H9 (cell line): Measurements from ENCODE around the gene CLMN. TPM values are rescaled to one million over a fixed set of nuclear protein-coding genes. Genes with fewer than 3 reads are reported as not detected.

Experiments
- DNase-seq: peaks from one replicate; pipeline ENCODE4 v3.0.0-alpha.2; 2017
- H2AFZ ChIP-seq: one replicate; pipeline ENCODE4 v1.6.1; 2013; ENCODE audit warnings: mild to moderate bottlenecking, low read length, control low read depth, moderate library complexity
- H2AK5ac ChIP-seq: 2 replicates; pipeline ENCODE4 v1.6.1; 2013; ENCODE audit warnings: low read length, control low read depth, mixed read lengths; ENCODE audit not compliant: insufficient read length
- H2BK120ac ChIP-seq: one replicate; pipeline ENCODE4 v1.6.1; 2013; ENCODE audit warnings: low read depth, mild to moderate bottlenecking, low read length, control low read depth, inconsistent platforms; ENCODE audit not compliant: poor library complexity, severe bottlenecking
- H2BK12ac ChIP-seq: 2 replicates; pipeline ENCODE4 v1.6.1; 2013; ENCODE audit warnings: low read length, control low read depth, mixed read lengths, low read depth; ENCODE audit not compliant: insufficient read length
- H2BK15ac ChIP-seq: 2 replicates; pipeline ENCODE4 v1.6.1; 2013; ENCODE audit warnings: low read depth, low read length, control low read depth
- H2BK20ac ChIP-seq: one replicate; pipeline ENCODE4 v1.6.1; 2013; ENCODE audit warnings: low read depth, mild to moderate bottlenecking, low read length, control low read depth, inconsistent platforms; ENCODE audit not compliant: poor library complexity, severe bottlenecking
- H2BK5ac ChIP-seq: 2 replicates; pipeline ENCODE4 v1.6.1; 2013; ENCODE audit warnings: low read length, control low read depth, mixed read lengths; ENCODE audit not compliant: insufficient read length
- H3K14ac ChIP-seq: 2 replicates; pipeline ENCODE4 v1.6.1; 2013; ENCODE audit warnings: low read length, control low read depth; ENCODE audit not compliant: insufficient read depth
- H3K18ac ChIP-seq: 2 replicates; pipeline ENCODE4 v1.6.1; 2013; ENCODE audit warnings: low read depth, mild to moderate bottlenecking, mixed read lengths, low read length, control low read depth; ENCODE audit not compliant: insufficient read length
- H3K23ac ChIP-seq: 2 replicates; pipeline ENCODE4 v1.6.1; 2013; ENCODE audit warnings: low read length, control low read depth, mixed read lengths, low read depth; ENCODE audit not compliant: insufficient read length
- H3K23me2 ChIP-seq: 2 replicates; pipeline ENCODE4 v1.6.1; 2013; ENCODE audit warnings: low read depth, mild to moderate bottlenecking, mixed read lengths, low read length, control low read depth; ENCODE audit not compliant: insufficient read length, poor library complexity, severe bottlenecking
- H3K27ac ChIP-seq: 2 replicates; pipeline ENCODE4 v1.5.1; 2013; ENCODE audit warnings: low read length, control low read depth, mixed read lengths, low read depth; ENCODE audit not compliant: insufficient read length
- H3K27me3 ChIP-seq: 2 replicates; pipeline ENCODE4 v1.6.1; 2013; ENCODE audit warnings: low read length, control low read depth, inconsistent platforms; ENCODE audit not compliant: insufficient read depth
- H3K4ac ChIP-seq: 2 replicates; pipeline ENCODE4 v1.6.1; 2013; ENCODE audit warnings: low read depth, mild to moderate bottlenecking, control low read depth, inconsistent platforms, low read length, moderate library complexity
- H3K4me1 ChIP-seq: 2 replicates; pipeline ENCODE4 v1.6.1; 2013; ENCODE audit warnings: low read length, control low read depth, inconsistent platforms; ENCODE audit not compliant: insufficient read depth
- H3K4me2 ChIP-seq: 2 replicates; pipeline ENCODE4 v1.6.1; 2013; ENCODE audit warnings: low read length, control low read depth, mixed read lengths; ENCODE audit not compliant: insufficient read length, insufficient read depth
- H3K56ac ChIP-seq: 2 replicates; pipeline ENCODE4 v1.6.1; 2013; ENCODE audit warnings: low read depth, mild to moderate bottlenecking, mixed read lengths, low read length, control low read depth; ENCODE audit not compliant: insufficient read length
- H3K79me1 ChIP-seq: 2 replicates; pipeline ENCODE4 v1.6.1; 2013; ENCODE audit warnings: low read depth, mild to moderate bottlenecking, moderate library complexity, low read length, control low read depth, inconsistent platforms; ENCODE audit not compliant: insufficient read depth, poor library complexity, severe bottlenecking
- H3K79me2 ChIP-seq: 2 replicates; pipeline ENCODE4 v1.6.1; 2013; ENCODE audit warnings: low read length, control low read depth, inconsistent platforms; ENCODE audit not compliant: insufficient read depth
- H3K9ac ChIP-seq: 2 replicates; pipeline ENCODE4 v1.6.1; 2013; ENCODE audit warnings: low read length, control low read depth, mixed read lengths; ENCODE audit not compliant: insufficient read length; ENCODE audit errors: extremely low read depth
- H3K9me3 ChIP-seq: one replicate; pipeline ENCODE4 v1.6.1; 2013; ENCODE audit warnings: low read depth, low read length, inconsistent platforms; ENCODE audit not compliant: control insufficient read depth
- H3T11ph ChIP-seq: one replicate; pipeline ENCODE4 v1.6.1; 2013; ENCODE audit warnings: mild to moderate bottlenecking, low read length, control low read depth, inconsistent platforms
- H4K20me1 ChIP-seq: one replicate; pipeline ENCODE4 v1.6.1; 2013; ENCODE audit not compliant: control insufficient read depth, insufficient read length, insufficient read depth
- H4K5ac ChIP-seq: 2 replicates; pipeline ENCODE4 v1.6.1; 2013; ENCODE audit warnings: low read depth, mild to moderate bottlenecking, mixed read lengths, low read length, control low read depth; ENCODE audit not compliant: insufficient read length
- H4K8ac ChIP-seq: replicated peaks from 2 replicates; pipeline ENCODE4 v1.6.1; 2013; ENCODE audit warnings: low read length, control low read depth, mixed read lengths, low read depth; ENCODE audit not compliant: insufficient read length
- H4K91ac ChIP-seq: 2 replicates; pipeline ENCODE4 v1.6.1; 2013; ENCODE audit warnings: low read depth, mild to moderate bottlenecking, moderate library complexity, mixed read lengths, low read length, control low read depth; ENCODE audit not compliant: insufficient read length
- H3K27ac Mint-ChIP-seq, 3 experiments: 2 replicates in 2 of 3; 3 replicates in 1 of 3; pipeline ENCODE4 v1.8.0; 2020 to 2021; ENCODE audit warnings: mixed read lengths in 3 of 3, mild to moderate bottlenecking in 1 of 3, moderate library complexity in 1 of 3
- H3K27me3 Mint-ChIP-seq: 2 replicates; pipeline ENCODE4 v1.8.0; 2021; ENCODE audit warnings: low read depth, mild to moderate bottlenecking, moderate library complexity, mixed read lengths
- H3K36me3 Mint-ChIP-seq, 3 experiments: 2 replicates in 2 of 3; 3 replicates in 1 of 3; pipeline ENCODE4 v1.8.0; 2020 to 2021; ENCODE audit warnings: low read depth in 3 of 3, mixed read lengths in 3 of 3; ENCODE audit not compliant: insufficient read depth in 1 of 3
- H3K4me1 Mint-ChIP-seq, 2 experiments: 2 replicates each; pipeline ENCODE4 v1.8.0; 2020; ENCODE audit warnings: mixed read lengths in 2 of 2
- H3K4me3 Mint-ChIP-seq, 2 experiments: 2 replicates in 1 of 2; 3 replicates in 1 of 2; pipeline ENCODE4 v1.8.0; 2020 to 2021; ENCODE audit warnings: mild to moderate bottlenecking in 2 of 2, mixed read lengths in 2 of 2, moderate library complexity in 1 of 2
- H3K9me3 Mint-ChIP-seq, 2 experiments: 2 replicates in 1 of 2; 3 replicates in 1 of 2; pipeline ENCODE4 v1.8.0; 2020; ENCODE audit warnings: mild to moderate bottlenecking in 2 of 2, mixed read lengths in 2 of 2, moderate library complexity in 1 of 2
- CTCF ChIP-seq: fragments of 200-600 bp; sonication (generic); conservative IDR thresholded peaks from 3 replicates; pipeline ENCODE4 v1.8.0; 2021; ENCODE audit warnings: antibody characterized with exemption, mild to moderate bottlenecking
- WGBS: extraction: QIAGEN DNeasy Blood & Tissue Kit; methylation state at CpG from one replicate; pipeline ENCODE4 v1.1.7; 2013; ENCODE audit warnings: missing lambda C conversion rate, low lambda C conversion rate, mixed read lengths; ENCODE audit not compliant: insufficient read length; ENCODE audit errors: extremely low coverage; 5-methylcytosine and 5-hydroxymethylcytosine counted together
- total RNA-seq: library from RNA; stranded (reverse); gene quantifications from 2 replicates; pipeline ENCODE4 v1.2.1, GENCODE V29; 2021

CLMN gene
- total RNA-seq, 1 experiment from 2014 or later = 7.6 TPM

GRCh38 chr14:95250140-95250769 lies 69.5 kb downstream of the CLMN start:
- Mint-ChIP-seq H3K27me3 (peaks cover 5% of the 10 kb centered on the region), H3K4me3 (no peak overlapping the region), H3K27ac (no peak overlapping the region; a peak in 1 of 7 replicates), H3K9me3 (peaks cover 0 to 2% of the 10 kb centered on the region in 2 experiments; a peak in 2 of 5 replicates), H3K36me3 (0 out of 7 replicates have a peak, but pooled peaks cover 0 to 2% (median 0%) of the 10 kb centered on the region in 3 experiments), H3K4me1 (peaks cover 46 to 52% of the 10 kb centered on the region in 2 experiments)
- H3T11ph ChIP-seq = no peak overlapping the region
- no peak overlapping the region for H2AK5ac ChIP-seq
- H2BK15ac ChIP-seq = no peak overlapping the region
- no peak overlapping the region for H4K5ac ChIP-seq
- H3K27ac ChIP-seq = no peak overlapping the region
- no peaks in the 10 kb centered on the region for H4K20me1 ChIP-seq
- no peak overlapping the region for H3K9ac ChIP-seq
- H3K4ac ChIP-seq = no peak overlapping the region
- peaks cover 6% of the 10 kb centered on the region; the same call in 1 of the 2 replicates for H3K4me1 ChIP-seq
- no peak overlapping the region for H4K8ac ChIP-seq
- peak; percentile 7 for DNase-seq
- no peak overlapping the region for H2BK120ac ChIP-seq
- H3K27me3 ChIP-seq = no peaks in the 10 kb centered on the region
- H3K14ac ChIP-seq = no peak overlapping the region
- H4K91ac ChIP-seq = no peak overlapping the region
- no peak overlapping the region for H2BK12ac ChIP-seq
- H3K18ac ChIP-seq = no peak overlapping the region
- no peak overlapping the region for H3K23ac ChIP-seq
- no peak overlapping the region for H3K4me2 ChIP-seq
- H3K9me3 ChIP-seq = no peaks in the 10 kb centered on the region
- TF ChIP-seq CTCF = no peak
- H2BK5ac ChIP-seq = no peak overlapping the region
- no peaks in the 10 kb centered on the region for H3K79me2 ChIP-seq
- no CpG with 5 or more reads among the region's 5 CpGs for WGBS
- no peaks in the 10 kb centered on the region for H3K79me1 ChIP-seq
- H3K56ac ChIP-seq = no peak overlapping the region
- no peak overlapping the region for H2BK20ac ChIP-seq
- no peaks in the 10 kb centered on the region for H3K23me2 ChIP-seq
- no peak overlapping the region for H2AFZ ChIP-seq
